Astrocyte (in vitro differentiated cells and primary cell): ENCODE results near the gene FAM3A.
"Not testable (repeated sequence)": the region's sequence is repeated elsewhere in the genome, so short reads cannot be mapped to it uniquely, and the experiment has no call there.

Experiments used
- CTCF ChIP-seq: IDR thresholded peaks from 2 replicates; pipeline ENCODE4 v1.5.1; 2011; ENCODE audit warnings: low read depth, mild to moderate bottlenecking, inconsistent platforms, low read length, moderate library complexity; ENCODE audit not compliant: insufficient read depth
- EZH2 ChIP-seq: IDR thresholded peaks from 2 replicates; pipeline ENCODE4 v1.6.1; 2012; ENCODE audit warnings: mild to moderate bottlenecking, low read length, inconsistent platforms; ENCODE audit not compliant: insufficient read depth

- TF ChIP-seq CTCF, EZH2: not testable (repeated sequence)
Measured at GRCh38 chrX:154540365-154540764, 24.3 kb upstream of the FAM3A start.
